K562 (cell line): ENCODE data around the gene CCDC117. TPM values are rescaled to one million over a fixed set of nuclear protein-coding genes. Genes with fewer than 3 reads are reported as not detected.

Source experiments
- ATAC-seq: fragments of 200-7000 bp; cut with Tn5 transposase; 3 replicates; pipeline ENCODE4 v1.9.1; 2020; ENCODE audit warnings: moderate library complexity
- BruUV-seq: library from RNA; stranded (reverse); fragments of 400-500 nt; replicated peaks from 2 replicates; lab custom pipeline; 2021; lab: Mats Ljungman, UMichigan
- CTCF ChIA-PET: fragments of 300-600 bp; formaldehyde crosslinking; extraction: SDS; loops from one replicate; lab custom pipeline; 2021; ENCODE audit warnings: low intra/inter-chr PET ratio; lab: Yijun Ruan, JAX
- POLR2A ChIA-PET: fragments of 300-600, 350-650 bp; sonication (Branson Sonifier 250); formaldehyde crosslinking; extraction: SDS; loops from one replicate; lab custom pipeline; 2021; ENCODE audit warnings: antibody characterized with exemption, inconsistent platforms; lab: Yijun Ruan, JAX
- DNase-seq, 4 experiments: peaks; one replicate each; pipeline versions ENCODE4 v3.0.0 to v3.0.0-alpha.2; 2011 to 2018; ENCODE audit warnings: low spot score in 3 of 4, mixed read lengths in 3 of 4; ENCODE audit errors: extremely low read depth in 1 of 4
- FAIRE-seq: peaks from 2 replicates; lab custom pipeline; 2011; peaks lifted over from hg19 to GRCh38; lab: Jason Lieb, UNC
- H2AFZ ChIP-seq: 2 replicates; pipeline ENCODE4 v1.6.0; 2011; ENCODE audit warnings: low read depth, low read length, control low read depth, inconsistent platforms
- H3K27ac ChIP-seq: fragments of 200-600 bp; 3 replicates; pipeline ENCODE4 v1.8.0; 2011; ENCODE audit warnings: low read depth, mild to moderate bottlenecking, control low read depth, inconsistent platforms, low read length, moderate library complexity, mixed read lengths; ENCODE audit errors: extremely low read depth
- H3K27me3 ChIP-seq, 2 experiments: fragments of 300-600 bp in 1 of 2; 2 replicates in 1 of 2; 3 replicates in 1 of 2; pipeline versions ENCODE4 v1.6.0 to v1.8.0; 2011; ENCODE audit warnings: inconsistent platforms in 2 of 2, low read length in 2 of 2, mild to moderate bottlenecking in 1 of 2, mixed read lengths in 1 of 2, moderate library complexity in 1 of 2; ENCODE audit not compliant: control insufficient read depth in 2 of 2, insufficient read depth in 2 of 2
- H3K36me3 ChIP-seq: fragments of 300-600 bp; 3 replicates; pipeline ENCODE4 v1.8.0; 2011; ENCODE audit warnings: mild to moderate bottlenecking, low read length, inconsistent platforms; ENCODE audit not compliant: control insufficient read depth, insufficient read depth
- H3K4me1 ChIP-seq, 2 experiments: fragments of 200-600 bp in 1 of 2; replicated peaks in 1 of 2; 2 replicates in 1 of 2; 3 replicates in 1 of 2; pipeline versions ENCODE4 v1.5.1 to v1.8.0; 2011; ENCODE audit warnings: inconsistent platforms in 2 of 2, low read length in 2 of 2, mild to moderate bottlenecking in 1 of 2, mixed read lengths in 1 of 2, moderate library complexity in 1 of 2; ENCODE audit not compliant: control insufficient read depth in 2 of 2, insufficient read depth in 2 of 2
- H3K4me2 ChIP-seq: 2 replicates; pipeline ENCODE4 v1.6.1; 2011; ENCODE audit warnings: low read length, control low read depth, inconsistent platforms, mixed read lengths; ENCODE audit not compliant: insufficient read depth
- H3K4me3 ChIP-seq: fragments of 200-600 bp; sonication (generic), shearing (Covaris generic); 2 replicates; pipeline ENCODE4 v1.5.1; 2016; ENCODE audit warnings: control low read depth, inconsistent platforms
- H3K79me2 ChIP-seq: fragments of 200-600 bp; 3 replicates; pipeline ENCODE4 v1.8.0; 2011; ENCODE audit warnings: low read length, inconsistent platforms; ENCODE audit not compliant: control insufficient read depth, insufficient read depth
- H3K9ac ChIP-seq, 2 experiments: 2 replicates each; pipeline versions ENCODE4 v1.6.0 to v1.6.1; 2011; ENCODE audit warnings: low read depth in 2 of 2, low read length in 2 of 2, control low read depth in 1 of 2, inconsistent platforms in 1 of 2, mild to moderate bottlenecking in 1 of 2, mixed read lengths in 1 of 2; ENCODE audit not compliant: insufficient read depth in 1 of 2
- H3K9me1 ChIP-seq: one replicate; pipeline ENCODE4 v1.6.0; 2011; ENCODE audit warnings: inconsistent platforms, mild to moderate bottlenecking, low read length, moderate library complexity; ENCODE audit not compliant: control insufficient read depth, insufficient read depth
- H3K9me3 ChIP-seq: replicated peaks from 2 replicates; pipeline ENCODE4 v1.5.1; 2011; ENCODE audit warnings: low read depth, low read length, inconsistent platforms; ENCODE audit not compliant: control insufficient read depth, insufficient read depth
- H4K20me1 ChIP-seq: replicated peaks from 2 replicates; pipeline ENCODE4 v1.6.1; 2011; ENCODE audit warnings: low read length, inconsistent platforms, mixed read lengths; ENCODE audit not compliant: control insufficient read depth, insufficient read depth
- BMI1 ChIP-seq: fragments of 150-350 bp; IDR thresholded peaks from 2 replicates; pipeline ENCODE4 v1.6.1; 2014; ENCODE audit warnings: low read length
- BRF2 ChIP-seq: IDR thresholded peaks from 3 replicates; pipeline ENCODE4 v1.6.1; 2011; ENCODE audit warnings: borderline replicate concordance, mild to moderate bottlenecking; ENCODE audit not compliant: insufficient read length, insufficient read depth
- USF2 ChIP-seq: sonication (generic); formaldehyde crosslinking; IDR thresholded peaks from 2 replicates; pipeline ENCODE4 v1.5.0; 2020; ENCODE audit warnings: missing genetic modification reagents
- ZNF175 ChIP-seq: fragments of 200-800 bp; sonication (Bioruptor generic); IDR thresholded peaks from 2 replicates; pipeline ENCODE4 v1.6.1; 2016; ENCODE audit warnings: low read depth, mild to moderate bottlenecking, missing genetic modification characterization, missing compliant biosample characterization
- ZNF740 ChIP-seq, 3 experiments: fragments of 200-800 bp in 1 of 3; sonication (Bioruptor generic) in 1 of 3; sonication (generic) in 1 of 3; formaldehyde crosslinking in 1 of 3; IDR thresholded peaks; 2 replicates each; pipeline versions ENCODE4 v1.6.1 to v1.8.0; 2016 to 2022; ENCODE audit warnings: mild to moderate bottlenecking in 2 of 3, missing compliant biosample characterization in 2 of 3, missing genetic modification characterization in 2 of 3, missing genetic modification reagents in 1 of 3
- WGBS: fragments of 100-300 bp; shearing (Covaris generic); methylation state at CpG from one replicate; pipeline ENCODE4 v1.1.6; 2016; ENCODE audit warnings: low coverage, mixed read lengths; ENCODE audit not compliant: insufficient coverage; ENCODE audit errors: missing lambda C conversion rate; 5-methylcytosine and 5-hydroxymethylcytosine counted together
- in situ Hi-C: fragments of 300-500 bp; cut with MboI; formaldehyde crosslinking; loops from 4 replicates; pipeline ENCODE4 v1.15.0; 2018; ENCODE audit warnings: inconsistent platforms, mixed read lengths
- intact Hi-C: fragments of 100-400 bp; cut with micrococcal nuclease; formaldehyde crosslinking; loops from 2 replicates; pipeline ENCODE4 v1.14.2; 2022
- polyA plus RNA-seq, 8 experiments: library from polyadenylated mRNA; depleted of rRNA in 4 of 8; stranded (reverse) in 5 of 8; unstranded in 3 of 8; fragments of >200 nt; fragmentation: Nextera tagmentation in 2 of 8; fragmentation: Illumina TruSeq in 1 of 8; extraction: Ambion mirVana in 2 of 8; extraction: Trizol in 1 of 8; gene quantifications; 2 replicates each; pipeline versions ENCODE4 v1.2.1 to v1.2.3, GENCODE V29; 2011 to 2014; ENCODE audit warnings: inconsistent platforms in 1 of 8, missing spikeins in 1 of 8
- total RNA-seq, 7 experiments: library from RNA; depleted of rRNA in 6 of 7; stranded (reverse); fragments of >200 nt in 6 of 7; fragmentation: Illumina TruSeq in 2 of 7; extraction: Trizol in 2 of 7; gene quantifications; 2 replicates each; pipeline versions ENCODE4 v1.2.1 to v1.2.3, GENCODE V29; 2011 to 2021; ENCODE audit warnings: low replicate concordance in 1 of 7

The CCDC117 gene
- total and polyA plus RNA-seq, 9 of the 15 experiments (the other 6 are each of a cell fraction or from before 2014, with no cell fraction given) = 5.7 to 23.3 (median 15.8) TPM

DNA sequence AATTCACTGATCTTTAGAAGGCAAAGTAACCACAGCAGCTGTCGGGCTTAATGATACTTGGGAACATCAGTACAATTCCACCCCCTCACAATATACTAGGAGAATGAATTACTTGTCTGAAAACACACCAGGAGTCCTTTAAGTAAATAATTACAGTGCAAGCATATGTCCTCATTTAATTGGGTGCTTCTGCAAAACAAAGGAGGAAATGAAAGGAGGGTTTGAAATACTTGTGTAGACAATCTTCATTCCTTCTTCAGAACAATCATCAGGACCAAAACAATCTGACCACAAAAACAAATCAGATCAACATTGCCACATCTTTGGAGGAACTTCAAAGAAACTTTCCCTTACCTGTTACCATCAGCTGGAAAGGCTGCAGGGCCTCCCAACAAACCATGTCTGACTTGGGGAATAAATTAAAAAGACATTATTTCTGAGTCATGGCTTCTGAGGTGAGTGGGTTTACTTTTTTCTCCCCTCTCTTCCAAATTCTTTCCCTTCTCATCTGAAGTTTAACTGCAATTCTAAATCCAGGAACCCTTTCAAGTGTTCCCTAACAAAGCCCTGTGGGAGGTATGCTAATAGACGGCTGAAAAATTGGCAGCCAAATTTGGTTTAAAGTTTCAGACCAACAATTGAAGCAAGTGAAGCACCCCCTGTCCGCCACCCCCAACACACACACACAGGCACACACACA is 12.5 kb upstream of the CCDC117 start:
- Histone ChIP-seq H3K36me3 (no peaks in the 10 kb centered on the region), H3K4me1 (no peaks in the 10 kb centered on the region), H4K20me1 (no peaks in the 10 kb centered on the region), H3K4me2 (no peak overlapping the region), H2AFZ (peak overlapping the region; percentile 51), H3K9ac (no peak overlapping the region), H3K27me3 (no peaks in the 10 kb centered on the region), H3K9me1 (no peaks in the 10 kb centered on the region), H3K79me2 (no peaks in the 10 kb centered on the region), H3K9me3 (no peaks in the 10 kb centered on the region), H3K27ac (no peak overlapping the region), H3K4me3 (no peak overlapping the region)
- in situ Hi-C loops (no loop called here), intact Hi-C loops (no loop called here)
- no TSS peak for BruUV-seq
- no peak for DNase-seq
- 51% methylated on average over 3 of the region's 3 CpGs for WGBS
- TF ChIP-seq ZNF740 (CRISPR knock-in tag; IDR thresholded peaks at IDR 0.05) (no peak), ZNF740 (tag; IDR thresholded peaks at IDR 0.05) (no peak), USF2 (CRISPR knock-in tag) (no peak), ZNF175 (CRISPR knock-in tag) (no peak), BRF2 (no peak), BMI1 (no peak)
- FAIRE-seq = no peak
- ChIA-PET CTCF (no interaction called here), POLR2A (interaction anchor here (0.6 kb wide), 2 partner anchors 52 to 381 kb away, joined by 3 to 4 read pairs; no protein-coding TSS in a partner anchor)
- no peak for ATAC-seq
